ENCODE results near the gene ALDH3A2. TPM values are rescaled to one million over a fixed set of nuclear protein-coding genes. Genes with fewer than 3 reads are reported as not detected.

ALDH3A2 gene
- total and polyA plus RNA-seq, 2 of the 8 experiments (the other 6 are each of a cell fraction or from before 2014, with no cell fraction given), result 20.6 to 72.9 TPM

DNA sequence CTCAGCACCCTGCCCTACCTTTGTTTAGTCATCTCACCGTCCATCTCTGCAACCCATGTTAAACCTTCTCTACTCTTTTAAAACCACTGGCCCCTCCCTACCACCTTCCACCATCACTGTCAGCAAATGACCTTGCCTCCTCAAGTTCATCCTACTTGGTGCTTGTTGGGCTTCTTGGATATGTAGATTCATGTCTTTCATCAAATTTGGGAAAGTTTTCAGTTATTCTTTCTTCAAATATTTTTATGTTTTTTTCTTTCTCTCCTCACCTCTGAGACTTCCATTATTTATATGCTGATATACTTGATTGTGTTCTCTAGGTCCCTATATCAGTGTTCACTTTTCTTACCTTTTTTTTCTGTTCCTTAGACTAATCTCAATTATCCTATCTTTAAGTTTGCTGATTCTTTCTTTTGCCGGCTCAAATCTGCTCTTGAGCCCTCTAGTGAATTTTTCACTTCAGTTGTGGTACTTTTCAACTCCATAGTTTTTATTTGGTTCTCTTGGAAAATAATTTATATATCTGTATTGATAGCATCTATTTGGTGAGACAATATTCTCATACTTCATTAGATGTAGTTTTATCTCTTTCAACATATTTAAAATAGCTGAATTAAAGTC is 28.7 kb upstream of the ALDH3A2 start:
- POLR2A ChIA-PET (ENCODE audit: partially characterized antibody), result no interaction called here
- Histone ChIP-seq H3K9me3 (ENCODE audit: insufficient read depth in 2 of 2, low read depth in 1 of 2, low read length in 1 of 2) (peaks cover 18 to 27% of the 10 kb centered on the region in 2 experiments), H3K4me1 (replicated peaks in 1 of 4; ENCODE audit: control insufficient read depth in 3 of 4, insufficient read depth in 4 of 4, low read length in 3 of 4) (no peaks in the 10 kb centered on the region), H4K8ac (ENCODE audit: extremely low read depth, insufficient read depth, low read length) (no peak overlapping the region), H2BK20ac (ENCODE audit: low read length) (no peak overlapping the region), H2BK120ac (replicated peaks; ENCODE audit: low read depth, low read length) (no peak overlapping the region), H3K27me3 (replicated peaks in 1 of 4; ENCODE audit: control insufficient read depth in 3 of 4, extremely low read depth in 1 of 4, insufficient read depth in 3 of 4, low read length in 3 of 4) (no peaks in the 10 kb centered on the region; a peak in 1 of 7 replicates), H3K79me2 (ENCODE audit: control insufficient read depth in 1 of 2, insufficient read depth in 2 of 2, low read length in 2 of 2) (no peaks in the 10 kb centered on the region), H3K23ac (ENCODE audit: insufficient read length) (no peak overlapping the region), H4K20me1 (replicated peaks in 1 of 2; ENCODE audit: control insufficient read depth in 1 of 2, insufficient read depth in 2 of 2, low read length in 2 of 2) (no peaks in the 10 kb centered on the region), H3K79me1 (ENCODE audit: low read depth, low read length) (no peaks in the 10 kb centered on the region), H3K56ac (replicated peaks; ENCODE audit: insufficient read length, low read depth, low read length) (no peak overlapping the region), H3K4me3 (ENCODE audit: extremely low read depth in 1 of 4, insufficient read depth in 2 of 4, low read depth in 3 of 4, low read length in 4 of 4) (no peak overlapping the region), H3K9ac (replicated peaks in 1 of 4; ENCODE audit: extremely low read depth in 1 of 4, low read depth in 3 of 4, low read length in 3 of 4) (no peak overlapping the region), H2AK5ac (ENCODE audit: low read depth, low read length) (no peak overlapping the region), H3K4ac (replicated peaks; ENCODE audit: insufficient read length, low read depth, low read length) (no peak overlapping the region), H3K14ac (ENCODE audit: insufficient read length) (no peak overlapping the region), H2BK12ac (ENCODE audit: low read depth, low read length) (no peak overlapping the region), H3K27ac (ENCODE audit: low read depth, low read length) (no peak overlapping the region), H3K18ac (ENCODE audit: extremely low read depth, low read length) (no peak overlapping the region), H3K4me2 (ENCODE audit: insufficient read depth in 1 of 2, low read depth in 2 of 2, low read length in 2 of 2) (no peak overlapping the region), H3K36me3 (ENCODE audit: control insufficient read depth in 2 of 4, insufficient read depth in 4 of 4, low read length in 3 of 4) (no peaks in the 10 kb centered on the region; a peak in 1 of 8 replicates), H2BK5ac (ENCODE audit: low read depth, low read length) (no peak overlapping the region), H4K91ac (replicated peaks; ENCODE audit: insufficient read length, low read length) (no peak overlapping the region), H2AFZ (ENCODE audit: low read length) (no peak overlapping the region), H4K5ac (ENCODE audit: insufficient read length, low read depth, low read length) (no peak overlapping the region), H3K23me2 (ENCODE audit: low read depth, low read length) (no peaks in the 10 kb centered on the region), H2BK15ac (ENCODE audit: low read length) (no peak overlapping the region)
- CTCF ChIA-PET (ENCODE audit: partially characterized antibody), result interaction anchor here (1.3 kb wide), 1 partner anchor 257 kb away, joined by 3 read pairs; the partner anchor contains the start of gene B9D1
- TF ChIP-seq TCF12 (IDR thresholded peaks at IDR 0.05; ENCODE audit: low read depth, low read length), result no peak
- TF ChIP-seq SP1 (IDR thresholded peaks at IDR 0.05; ENCODE audit: low read depth, low read length), result no peak
- no peak for TF ChIP-seq KDM5A (IDR thresholded peaks at IDR 0.05; ENCODE audit: low read length)
- 90% methylated on average over 2 of the region's 2 CpGs; no CpG with 5 or more reads in 1 of the 2 experiments for WGBS, 2 experiments (ENCODE audit: extremely low coverage in 1 of 2, insufficient coverage in 1 of 2, insufficient read length in 1 of 2, insufficient replicate concordance in 2 of 2, low coverage in 1 of 2, low lambda C conversion rate in 2 of 2, missing lambda C conversion rate in 1 of 2)
- DNase-seq (ENCODE audit: low read depth in 1 of 2, low spot score in 2 of 2) (no peak), FAIRE-seq (no peak)

Data from H1 (cell line).